Measurements from ENCODE around the gene MPZL2.
"Not testable (repeated sequence)": the region's sequence is repeated elsewhere in the genome, so short reads cannot be mapped to it uniquely, and the experiment has no call there.

MPZL2 gene

GRCh38 chr11:118263695-118264568, at the start of gene MPZL2:
Gene MPZL2, minus strand, starts transcription at chr11:118264297. Its CDS starts 144 bp downstream, at chr11:118264153.
- peaks cover 28% of the 10 kb centered on the region; the same call in 1 of the 2 replicates for H3K4me1 ChIP-seq (ENCODE audit: insufficient read depth, low read length)
- H3K9me3 ChIP-seq (ENCODE audit: control insufficient read depth, insufficient read depth, low read length), result no peaks in the 10 kb centered on the region
- H3K9ac ChIP-seq (ENCODE audit: low read depth, low read length), result peak within 1 kb of the TSS; percentile 33
- no peaks in the 10 kb centered on the region for H3K36me3 ChIP-seq (ENCODE audit: insufficient read depth, low read length)

DNA sequence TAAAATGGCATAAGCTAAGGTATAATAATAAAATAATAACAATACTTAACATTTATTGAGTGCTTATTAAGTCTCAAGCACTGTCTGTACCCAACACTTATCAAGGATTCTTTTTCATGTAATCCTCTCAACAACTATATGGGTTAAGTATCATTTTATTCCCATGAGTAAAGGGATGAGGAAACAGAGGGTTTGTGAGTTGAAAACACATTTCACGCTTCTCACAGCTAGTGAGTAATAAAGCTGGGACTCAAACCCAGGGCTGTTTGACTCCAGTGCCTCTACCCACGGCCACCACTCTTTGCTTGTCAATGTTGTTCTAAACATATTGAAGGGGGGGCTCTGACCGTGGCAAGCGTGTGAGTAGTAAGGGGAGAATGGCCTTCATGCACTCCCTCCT, 49.1 kb upstream of the MPZL2 start:
- peaks cover 13% of the 10 kb centered on the region for H3K4me1 ChIP-seq (ENCODE audit: insufficient read depth, low read length)
- no peaks in the 10 kb centered on the region for H3K36me3 ChIP-seq (ENCODE audit: insufficient read depth, low read length)
- H3K9me3 ChIP-seq (ENCODE audit: control insufficient read depth, insufficient read depth, low read length), result no peaks in the 10 kb centered on the region
- H3K9ac ChIP-seq (ENCODE audit: low read depth, low read length), result no peak overlapping the region

DNA sequence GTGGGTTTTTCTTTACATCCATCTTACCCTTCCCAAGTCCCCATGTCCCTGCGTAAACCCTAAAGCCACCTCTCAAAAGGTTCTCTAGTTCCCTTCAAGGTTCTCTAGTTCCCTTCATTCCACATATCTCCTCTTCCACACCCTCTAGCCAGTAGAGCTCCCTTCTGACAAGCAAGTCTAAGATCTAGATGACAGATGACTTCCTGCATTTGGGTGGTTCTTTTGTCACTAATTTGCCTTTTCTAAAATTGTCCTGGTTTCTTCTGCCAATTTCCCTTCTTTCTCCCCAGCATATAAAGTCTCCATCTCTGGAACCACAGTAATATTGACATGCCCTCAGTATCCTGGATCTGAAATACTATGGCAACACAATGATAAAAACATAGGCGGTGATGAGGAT, 48.2 kb upstream of the MPZL2 start:
- Histone ChIP-seq H3K9ac (ENCODE audit: low read depth, low read length) (no peak overlapping the region), H3K36me3 (ENCODE audit: insufficient read depth, low read length) (no peaks in the 10 kb centered on the region), H3K4me1 (ENCODE audit: insufficient read depth, low read length) (peaks cover 13% of the 10 kb centered on the region), H3K9me3 (ENCODE audit: control insufficient read depth, insufficient read depth, low read length) (no peaks in the 10 kb centered on the region)

- H3K4me1 ChIP-seq (ENCODE audit: insufficient read depth, low read length), result peaks cover 13% of the 10 kb centered on the region
- H3K36me3 ChIP-seq (ENCODE audit: insufficient read depth, low read length), result no peaks in the 10 kb centered on the region
- no peak overlapping the region for H3K9ac ChIP-seq (ENCODE audit: low read depth, low read length)
- H3K9me3 ChIP-seq (ENCODE audit: control insufficient read depth, insufficient read depth, low read length), result no peaks in the 10 kb centered on the region
Measured at GRCh38 chr11:118311518-118311917, 47.4 kb upstream of the MPZL2 start.

- H3K9ac ChIP-seq (ENCODE audit: low read depth, low read length), result no peak overlapping the region
- no peaks in the 10 kb centered on the region for H3K36me3 ChIP-seq (ENCODE audit: insufficient read depth, low read length)
- H3K4me1 ChIP-seq (ENCODE audit: insufficient read depth, low read length), result peaks cover 13% of the 10 kb centered on the region
- no peaks in the 10 kb centered on the region for H3K9me3 ChIP-seq (ENCODE audit: control insufficient read depth, insufficient read depth, low read length)
Measured at GRCh38 chr11:118310781-118311485, 46.8 kb upstream of the MPZL2 start.

GRCh38 chr11:118310271-118310670, 46.2 kb upstream of the MPZL2 start:
- no peak overlapping the region for H3K9ac ChIP-seq (ENCODE audit: low read depth, low read length)
- no peaks in the 10 kb centered on the region for H3K36me3 ChIP-seq (ENCODE audit: insufficient read depth, low read length)
- no peaks in the 10 kb centered on the region for H3K9me3 ChIP-seq (ENCODE audit: control insufficient read depth, insufficient read depth, low read length)
- peaks cover 9% of the 10 kb centered on the region for H3K4me1 ChIP-seq (ENCODE audit: insufficient read depth, low read length)

DNA sequence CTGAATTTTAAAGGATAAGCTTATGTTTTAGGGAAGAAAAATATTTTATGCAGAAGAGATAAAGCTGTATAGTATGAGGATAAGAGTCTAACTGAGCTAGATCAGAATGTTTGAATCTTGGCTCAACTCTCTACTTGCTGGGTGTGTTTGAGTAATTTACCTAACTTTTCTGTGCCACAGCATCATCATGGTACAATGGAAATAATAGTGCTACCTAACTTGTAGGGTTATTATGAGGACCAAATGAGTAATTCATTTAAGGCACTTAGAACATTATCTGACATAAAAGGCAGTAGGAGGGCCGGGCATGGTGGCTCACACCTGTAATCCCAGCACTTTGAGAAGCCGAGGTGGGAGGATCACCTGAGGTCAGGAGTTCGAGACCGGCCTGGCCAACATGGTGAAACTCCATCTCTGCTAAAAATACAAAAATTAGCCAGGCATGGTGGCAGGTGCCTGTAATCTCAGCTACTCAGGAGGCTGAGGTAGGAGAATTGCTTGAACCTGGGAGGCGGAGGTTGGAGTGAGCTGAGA, 45.0 kb upstream of the MPZL2 start:
- not testable (repeated sequence) for H3K9ac ChIP-seq (ENCODE audit: low read depth, low read length); H3K4me1 ChIP-seq (ENCODE audit: insufficient read depth, low read length); H3K9me3 ChIP-seq (ENCODE audit: control insufficient read depth, insufficient read depth, low read length); H3K36me3 ChIP-seq (ENCODE audit: insufficient read depth, low read length)

- peaks cover 6% of the 10 kb centered on the region; the same call in 1 of the 2 replicates for H3K4me1 ChIP-seq (ENCODE audit: insufficient read depth, low read length)
- no peaks in the 10 kb centered on the region for H3K36me3 ChIP-seq (ENCODE audit: insufficient read depth, low read length)
- no peak overlapping the region for H3K9ac ChIP-seq (ENCODE audit: low read depth, low read length)
- H3K9me3 ChIP-seq (ENCODE audit: control insufficient read depth, insufficient read depth, low read length), result no peaks in the 10 kb centered on the region
Measured at GRCh38 chr11:118306556-118306955, 42.5 kb upstream of the MPZL2 start.

- H3K9me3 ChIP-seq (ENCODE audit: control insufficient read depth, insufficient read depth, low read length), result no peaks in the 10 kb centered on the region
- H3K9ac ChIP-seq (ENCODE audit: low read depth, low read length), result no peak overlapping the region
- H3K4me1 ChIP-seq (ENCODE audit: insufficient read depth, low read length), result peaks cover 6% of the 10 kb centered on the region; the same call in 1 of the 2 replicates
- no peaks in the 10 kb centered on the region for H3K36me3 ChIP-seq (ENCODE audit: insufficient read depth, low read length)
Measured at GRCh38 chr11:118305726-118306125, 41.6 kb upstream of the MPZL2 start.

- Histone ChIP-seq H3K4me1 (ENCODE audit: insufficient read depth, low read length) (peaks cover 6% of the 10 kb centered on the region; the same call in 1 of the 2 replicates), H3K9me3 (ENCODE audit: control insufficient read depth, insufficient read depth, low read length) (no peaks in the 10 kb centered on the region), H3K9ac (ENCODE audit: low read depth, low read length) (no peak within 1 kb of the TSS), H3K36me3 (ENCODE audit: insufficient read depth, low read length) (no peaks in the 10 kb centered on the region)
Measured at GRCh38 chr11:118304568-118305248, 40.6 kb upstream of the MPZL2 start, which contains the start of gene CD3E. Gene CD3E, plus strand, starts transcription at chr11:118304730. Its CDS starts 223 bp downstream, at chr11:118304953.

DNA sequence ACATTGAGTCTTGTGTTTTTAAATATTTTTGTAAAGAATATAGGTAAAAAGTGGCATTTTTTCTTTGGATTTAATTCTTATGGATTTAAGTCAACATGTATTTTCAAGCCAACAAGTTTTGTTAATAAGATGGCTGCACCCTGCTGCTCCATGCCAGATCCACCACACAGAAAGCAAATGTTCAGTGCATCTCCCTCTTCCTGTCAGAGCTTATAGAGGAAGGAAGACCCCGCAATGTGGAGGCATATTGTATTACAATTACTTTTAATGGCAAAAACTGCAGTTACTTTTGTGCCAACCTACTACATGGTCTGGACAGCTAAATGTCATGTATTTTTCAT, 40.1 kb upstream of the MPZL2 start:
- H3K9me3 ChIP-seq (ENCODE audit: control insufficient read depth, insufficient read depth, low read length), result no peaks in the 10 kb centered on the region
- no peak overlapping the region for H3K9ac ChIP-seq (ENCODE audit: low read depth, low read length)
- H3K36me3 ChIP-seq (ENCODE audit: insufficient read depth, low read length), result no peaks in the 10 kb centered on the region
- H3K4me1 ChIP-seq (ENCODE audit: insufficient read depth, low read length), result peaks cover 6% of the 10 kb centered on the region; the same call in 1 of the 2 replicates

DNA sequence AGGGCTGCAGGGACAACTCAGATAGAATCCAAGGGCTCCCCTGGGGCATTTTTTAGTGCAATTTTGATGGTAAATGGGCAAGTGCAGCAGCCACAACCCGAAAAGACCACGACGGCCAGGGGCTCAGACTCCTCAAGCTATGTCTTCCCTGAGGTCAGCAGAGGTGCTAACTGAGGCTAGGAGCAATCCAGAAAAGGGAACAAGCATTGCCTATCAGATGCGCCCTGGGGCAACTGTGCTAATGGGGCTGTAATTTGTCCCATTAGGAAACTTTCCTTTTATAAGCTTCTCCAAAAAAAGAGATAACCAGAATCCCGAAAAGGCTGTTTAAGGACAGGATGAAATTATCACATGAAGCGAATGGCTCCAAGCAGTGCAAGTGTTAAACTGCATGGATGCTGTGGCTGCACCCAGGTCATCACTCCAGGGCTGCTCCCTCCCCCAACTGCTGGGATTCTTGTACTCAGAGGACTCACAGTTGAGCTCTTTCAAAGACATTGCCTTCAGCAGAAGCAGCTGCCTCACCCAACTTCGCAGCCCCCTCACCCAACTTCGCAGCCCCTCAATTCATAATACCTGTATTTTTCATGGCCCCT, 37.6 kb upstream of the MPZL2 start:
- Histone ChIP-seq H3K4me1 (ENCODE audit: insufficient read depth, low read length) (peaks cover 6% of the 10 kb centered on the region; the same call in 1 of the 2 replicates), H3K9ac (ENCODE audit: low read depth, low read length) (no peak overlapping the region), H3K36me3 (ENCODE audit: insufficient read depth, low read length) (no peaks in the 10 kb centered on the region), H3K9me3 (ENCODE audit: control insufficient read depth, insufficient read depth, low read length) (no peaks in the 10 kb centered on the region)

DNA sequence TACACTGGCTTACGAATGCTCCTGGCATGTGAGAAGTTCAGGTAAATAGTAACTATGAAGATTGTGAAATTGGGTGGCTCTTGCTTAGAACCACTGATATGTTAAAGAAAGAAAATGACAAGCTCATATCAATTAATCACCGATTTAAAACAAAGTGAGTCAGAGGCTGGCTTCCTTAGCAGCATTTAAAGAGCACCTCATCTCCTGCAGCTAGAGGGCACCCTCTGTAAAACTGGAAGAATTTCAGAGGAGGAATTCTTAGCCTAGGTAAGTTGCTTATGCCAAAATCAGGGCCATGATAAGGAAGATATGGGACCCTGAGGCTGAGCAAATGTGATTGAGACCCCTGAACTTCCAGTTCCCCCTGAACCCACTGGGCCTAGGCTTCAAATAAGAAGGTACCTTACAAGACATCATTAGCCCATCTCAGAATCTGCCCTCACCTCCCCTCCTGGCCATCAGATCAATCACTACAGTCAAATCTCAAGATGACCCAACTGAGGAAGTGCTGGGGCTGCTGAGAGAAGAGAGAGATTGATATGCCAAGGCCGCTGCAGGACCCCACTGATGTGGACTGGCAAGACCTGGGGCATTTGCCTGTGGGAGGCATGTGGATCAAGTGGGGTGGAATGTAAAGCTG, 31.8 kb upstream of the MPZL2 start:
- H3K9me3 ChIP-seq (ENCODE audit: control insufficient read depth, insufficient read depth, low read length), result no peaks in the 10 kb centered on the region
- H3K36me3 ChIP-seq (ENCODE audit: insufficient read depth, low read length), result no peaks in the 10 kb centered on the region
- peaks cover 4% of the 10 kb centered on the region; the same call in 1 of the 2 replicates for H3K4me1 ChIP-seq (ENCODE audit: insufficient read depth, low read length)
- H3K9ac ChIP-seq (ENCODE audit: low read depth, low read length), result no peak overlapping the region

Measured in ES-I3 (cell line).